Measurements from ENCODE around the gene HSPB9. TPM values are rescaled to one million over a fixed set of nuclear protein-coding genes. Genes with fewer than 3 reads are reported as not detected.

HSPB9 gene
- total RNA-seq, 2 experiments from 2014 or later, result not detected

GRCh38 chr17:42081516-42082129 lies 41.0 kb upstream of the HSPB9 start:
- ChIA-PET POLR2A (no interaction called here), CTCF (no interaction called here)
- TF ChIP-seq CTCF (IDR thresholded peaks at IDR 0.05), result no peak
- DNase-seq (no peak), ATAC-seq (ENCODE audit: poor library complexity) (no peak)
- H3K27ac Mint-ChIP-seq, result no peak overlapping the region
- no peaks in the 10 kb centered on the region for H3K9me3 Mint-ChIP-seq
- Histone ChIP-seq H3K27ac (ENCODE audit: low read depth in 1 of 2, low read length in 2 of 2) (no peak overlapping the region), H3K4me3 (ENCODE audit: low read length) (no peak overlapping the region), H3K27me3 (ENCODE audit: control insufficient read depth in 1 of 2, insufficient read depth in 2 of 2, low read length in 2 of 2) (no peaks in the 10 kb centered on the region), H3K36me3 (ENCODE audit: insufficient read depth, low read length) (no peaks in the 10 kb centered on the region), H3K4me1 (ENCODE audit: insufficient read depth, low read length) (no peaks in the 10 kb centered on the region), H3K9me3 (ENCODE audit: control insufficient read depth in 1 of 2, insufficient read depth in 1 of 2, low read length in 2 of 2) (no peaks in the 10 kb centered on the region)
- no peaks in the 10 kb centered on the region for H3K36me3 Mint-ChIP-seq (ENCODE audit: low read depth)
- peaks cover 4% of the 10 kb centered on the region for H3K27me3 Mint-ChIP-seq
- no peak overlapping the region for H3K4me3 Mint-ChIP-seq
- intact Hi-C loops (cut with DNase I, micrococcal nuclease), result no loop called here
- no peaks in the 10 kb centered on the region for H3K4me1 Mint-ChIP-seq (ENCODE audit: low read depth)

- H3K4me3 Mint-ChIP-seq, result no peak overlapping the region
- TF ChIP-seq CTCF (IDR thresholded peaks at IDR 0.05), result no peak
- no peaks in the 10 kb centered on the region for H3K27me3 ChIP-seq (ENCODE audit: control insufficient read depth in 1 of 2, insufficient read depth in 2 of 2, low read length in 2 of 2)
- H3K27ac Mint-ChIP-seq, result no peak overlapping the region
- no peak overlapping the region for H3K27ac ChIP-seq (ENCODE audit: low read depth in 1 of 2, low read length in 2 of 2)
- ATAC-seq (ENCODE audit: poor library complexity) (no peak), DNase-seq (no peak)
- POLR2A ChIA-PET, result no interaction called here
- no peaks in the 10 kb centered on the region for H3K9me3 ChIP-seq (ENCODE audit: control insufficient read depth in 1 of 2, insufficient read depth in 1 of 2, low read length in 2 of 2)
- H3K4me1 ChIP-seq (ENCODE audit: insufficient read depth, low read length), result no peaks in the 10 kb centered on the region
- no peak overlapping the region for H3K4me3 ChIP-seq (ENCODE audit: low read length)
- H3K4me1 Mint-ChIP-seq (ENCODE audit: low read depth), result no peaks in the 10 kb centered on the region
- H3K36me3 ChIP-seq (ENCODE audit: insufficient read depth, low read length), result no peaks in the 10 kb centered on the region
- peaks cover 4% of the 10 kb centered on the region for H3K27me3 Mint-ChIP-seq
- H3K36me3 Mint-ChIP-seq (ENCODE audit: low read depth), result no peaks in the 10 kb centered on the region
- intact Hi-C loops (cut with DNase I, micrococcal nuclease), result no loop called here
- CTCF ChIA-PET, result no interaction called here
- H3K9me3 Mint-ChIP-seq, result no peaks in the 10 kb centered on the region
Measured at GRCh38 chr17:42087042-42087701, 35.4 kb upstream of the HSPB9 start.

- no peak overlapping the region for H3K4me3 Mint-ChIP-seq
- H3K27ac ChIP-seq (ENCODE audit: low read depth in 1 of 2, low read length in 2 of 2), result no peak overlapping the region
- H3K9me3 ChIP-seq (ENCODE audit: control insufficient read depth in 1 of 2, insufficient read depth in 1 of 2, low read length in 2 of 2), result no peaks in the 10 kb centered on the region
- no peaks in the 10 kb centered on the region for H3K4me1 ChIP-seq (ENCODE audit: insufficient read depth, low read length)
- DNase-seq (no peak), ATAC-seq (ENCODE audit: poor library complexity) (no peak)
- H3K27me3 ChIP-seq (ENCODE audit: control insufficient read depth in 1 of 2, insufficient read depth in 2 of 2, low read length in 2 of 2), result no peaks in the 10 kb centered on the region
- H3K4me3 ChIP-seq (ENCODE audit: low read length), result no peak overlapping the region
- intact Hi-C loops (cut with DNase I, micrococcal nuclease), result no loop called here
- H3K4me1 Mint-ChIP-seq (ENCODE audit: low read depth), result no peaks in the 10 kb centered on the region
- no peaks in the 10 kb centered on the region for H3K36me3 Mint-ChIP-seq (ENCODE audit: low read depth)
- H3K9me3 Mint-ChIP-seq, result no peaks in the 10 kb centered on the region
- no peak for TF ChIP-seq CTCF (IDR thresholded peaks at IDR 0.05)
- ChIA-PET POLR2A (no interaction called here), CTCF (no interaction called here)
- no peak overlapping the region for H3K27ac Mint-ChIP-seq
- H3K27me3 Mint-ChIP-seq, result peaks cover 4% of the 10 kb centered on the region
- H3K36me3 ChIP-seq (ENCODE audit: insufficient read depth, low read length), result no peaks in the 10 kb centered on the region
Measured at GRCh38 chr17:42087736-42088705, 34.6 kb upstream of the HSPB9 start.

Data from CD4-positive, alpha-beta T cell (primary cell).